Prostate gland (tissue), 2 donors: ENCODE data around the gene MCM3AP.

Source experiments
- POLR2A ChIP-seq: fragments of 450-650 bp; IDR thresholded peaks from one replicate; pipeline ENCODE4 v1.6.1; 2016; ENCODE audit warnings: antibody characterized with exemption, mild to moderate bottlenecking
- TF ChIP-seq, protein P1 (sequence below), 4 experiments: fragments of 200-600 bp in 2 of 4; fragments of 450-650 bp in 2 of 4; sonication (generic) in 2 of 4; IDR thresholded peaks; 1 replicate in 3 of 4; 2 replicates in 1 of 4; pipeline ENCODE4 v1.5.1; 2016 to 2019; ENCODE audit warnings: antibody characterized with exemption in 4 of 4, mild to moderate bottlenecking in 2 of 4, moderate library complexity in 2 of 4

DNA sequence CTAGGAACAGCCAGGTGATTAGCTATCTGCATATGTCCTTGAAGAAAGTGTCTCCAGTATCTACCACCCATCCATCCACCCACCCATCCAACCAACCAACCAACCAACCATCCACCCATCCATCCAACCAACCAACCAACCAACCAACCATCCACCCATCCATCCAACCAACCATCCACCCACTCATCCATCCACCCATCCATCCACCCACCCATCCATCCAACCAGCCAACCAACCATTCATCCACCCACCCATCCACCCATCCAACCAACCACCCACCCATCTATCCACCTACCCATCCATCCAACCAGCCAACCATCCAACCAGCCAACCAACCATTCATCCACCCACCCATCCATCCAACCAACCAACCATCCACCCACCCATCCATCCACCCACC lies 26.2 kb upstream of the MCM3AP start:
- TF ChIP-seq, protein P1, sequence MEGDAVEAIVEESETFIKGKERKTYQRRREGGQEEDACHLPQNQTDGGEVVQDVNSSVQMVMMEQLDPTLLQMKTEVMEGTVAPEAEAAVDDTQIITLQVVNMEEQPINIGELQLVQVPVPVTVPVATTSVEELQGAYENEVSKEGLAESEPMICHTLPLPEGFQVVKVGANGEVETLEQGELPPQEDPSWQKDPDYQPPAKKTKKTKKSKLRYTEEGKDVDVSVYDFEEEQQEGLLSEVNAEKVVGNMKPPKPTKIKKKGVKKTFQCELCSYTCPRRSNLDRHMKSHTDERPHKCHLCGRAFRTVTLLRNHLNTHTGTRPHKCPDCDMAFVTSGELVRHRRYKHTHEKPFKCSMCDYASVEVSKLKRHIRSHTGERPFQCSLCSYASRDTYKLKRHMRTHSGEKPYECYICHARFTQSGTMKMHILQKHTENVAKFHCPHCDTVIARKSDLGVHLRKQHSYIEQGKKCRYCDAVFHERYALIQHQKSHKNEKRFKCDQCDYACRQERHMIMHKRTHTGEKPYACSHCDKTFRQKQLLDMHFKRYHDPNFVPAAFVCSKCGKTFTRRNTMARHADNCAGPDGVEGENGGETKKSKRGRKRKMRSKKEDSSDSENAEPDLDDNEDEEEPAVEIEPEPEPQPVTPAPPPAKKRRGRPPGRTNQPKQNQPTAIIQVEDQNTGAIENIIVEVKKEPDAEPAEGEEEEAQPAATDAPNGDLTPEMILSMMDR (IDR thresholded peaks at IDR 0.05) = no peak
- no peak for TF ChIP-seq POLR2A
